Superior temporal gyrus (tissue), 1 donor: ENCODE data around the gene LRRK2.

ENCODE experiments used
- DNase-seq: peaks from one replicate; pipeline ENCODE4 v3.0.0-alpha.2; 2016; ENCODE audit errors: extremely low spot score

LRRK2 gene

GRCh38 chr12:40399656-40400055, 174.9 kb downstream of the LRRK2 start:
- no peak for DNase-seq

GRCh38 chr12:40405419-40405818, 180.6 kb downstream of the LRRK2 start:
- DNase-seq, result no peak
